ENCODE data around the gene ZDBF2.
"Not testable (repeated sequence)": the region's sequence is repeated elsewhere in the genome, so short reads cannot be mapped to it uniquely, and the experiment has no call there.

The ZDBF2 gene

DNA sequence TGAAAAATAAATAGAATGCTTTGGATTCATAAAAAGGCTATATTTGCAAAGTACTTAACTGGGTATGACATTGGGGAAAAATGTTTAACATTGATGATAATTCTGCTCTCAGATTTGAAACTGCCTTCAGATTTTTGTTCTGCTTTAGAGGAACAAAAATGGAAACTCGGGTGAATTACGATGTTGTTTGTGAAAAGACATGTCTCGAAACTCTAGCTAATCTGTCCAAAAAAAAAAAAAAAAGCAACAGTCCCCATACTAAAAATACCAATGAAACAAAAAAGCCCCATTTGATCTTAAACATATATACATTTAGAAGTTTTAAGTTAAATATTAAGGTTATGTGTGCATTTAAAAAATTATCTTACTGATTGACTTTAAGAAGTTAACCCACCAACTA is 3.0 kb downstream of the ZDBF2 start:
- TF ChIP-seq, protein P1, sequence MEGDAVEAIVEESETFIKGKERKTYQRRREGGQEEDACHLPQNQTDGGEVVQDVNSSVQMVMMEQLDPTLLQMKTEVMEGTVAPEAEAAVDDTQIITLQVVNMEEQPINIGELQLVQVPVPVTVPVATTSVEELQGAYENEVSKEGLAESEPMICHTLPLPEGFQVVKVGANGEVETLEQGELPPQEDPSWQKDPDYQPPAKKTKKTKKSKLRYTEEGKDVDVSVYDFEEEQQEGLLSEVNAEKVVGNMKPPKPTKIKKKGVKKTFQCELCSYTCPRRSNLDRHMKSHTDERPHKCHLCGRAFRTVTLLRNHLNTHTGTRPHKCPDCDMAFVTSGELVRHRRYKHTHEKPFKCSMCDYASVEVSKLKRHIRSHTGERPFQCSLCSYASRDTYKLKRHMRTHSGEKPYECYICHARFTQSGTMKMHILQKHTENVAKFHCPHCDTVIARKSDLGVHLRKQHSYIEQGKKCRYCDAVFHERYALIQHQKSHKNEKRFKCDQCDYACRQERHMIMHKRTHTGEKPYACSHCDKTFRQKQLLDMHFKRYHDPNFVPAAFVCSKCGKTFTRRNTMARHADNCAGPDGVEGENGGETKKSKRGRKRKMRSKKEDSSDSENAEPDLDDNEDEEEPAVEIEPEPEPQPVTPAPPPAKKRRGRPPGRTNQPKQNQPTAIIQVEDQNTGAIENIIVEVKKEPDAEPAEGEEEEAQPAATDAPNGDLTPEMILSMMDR (IDR thresholded peaks at IDR 0.05; ENCODE audit: poor library complexity, severe bottlenecking) = no peak
- H3K4me1 ChIP-seq (ENCODE audit: insufficient read depth, poor library complexity, severe bottlenecking) = peaks cover 3% of the 10 kb centered on the region
- no peaks in the 10 kb centered on the region for H3K9me3 ChIP-seq (ENCODE audit: severe bottlenecking)
- DNase-seq (ENCODE audit: low spot score) (no peak), ATAC-seq (ENCODE audit: low read depth) (no peak)
- H3K4me3 ChIP-seq (ENCODE audit: severe bottlenecking) = no peak overlapping the region
- no peak overlapping the region for H3K27ac ChIP-seq (ENCODE audit: poor library complexity, severe bottlenecking)
- H3K36me3 ChIP-seq (ENCODE audit: low read depth) = peaks cover 14% of the 10 kb centered on the region
- H3K27me3 ChIP-seq (ENCODE audit: insufficient read depth, poor library complexity, severe bottlenecking) = peaks cover 58% of the 10 kb centered on the region

DNA sequence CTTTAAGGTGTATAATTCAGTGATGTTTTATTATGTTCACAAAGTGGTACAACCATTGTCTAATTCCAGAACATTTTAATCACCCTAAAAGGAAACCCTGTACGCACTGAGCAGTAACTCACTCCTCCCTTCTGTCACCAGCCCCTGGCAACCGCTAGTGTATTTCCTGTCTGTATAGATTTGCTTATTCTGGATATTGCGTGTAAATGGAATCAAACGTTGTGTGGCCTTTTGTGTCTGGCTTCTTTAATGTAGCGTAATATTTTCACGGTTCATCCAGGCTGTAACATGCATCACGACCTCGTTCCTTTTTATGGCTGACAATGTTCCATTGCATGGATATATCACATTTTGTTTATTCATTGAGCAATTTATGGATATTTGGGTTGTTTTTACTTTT is 8.3 kb downstream of the ZDBF2 start:
- ATAC-seq (ENCODE audit: low read depth) (no peak), DNase-seq (ENCODE audit: low spot score) (no peak)
- Histone ChIP-seq H3K4me1 (ENCODE audit: insufficient read depth, poor library complexity, severe bottlenecking) (no peaks in the 10 kb centered on the region), H3K27me3 (ENCODE audit: insufficient read depth, poor library complexity, severe bottlenecking) (peaks cover 10% of the 10 kb centered on the region), H3K27ac (ENCODE audit: poor library complexity, severe bottlenecking) (no peak overlapping the region), H3K4me3 (ENCODE audit: severe bottlenecking) (no peak overlapping the region), H3K9me3 (ENCODE audit: severe bottlenecking) (no peaks in the 10 kb centered on the region), H3K36me3 (ENCODE audit: low read depth) (peaks cover 14% of the 10 kb centered on the region)
- TF ChIP-seq, protein P1 (IDR thresholded peaks at IDR 0.05; ENCODE audit: poor library complexity, severe bottlenecking) = no peak

DNA sequence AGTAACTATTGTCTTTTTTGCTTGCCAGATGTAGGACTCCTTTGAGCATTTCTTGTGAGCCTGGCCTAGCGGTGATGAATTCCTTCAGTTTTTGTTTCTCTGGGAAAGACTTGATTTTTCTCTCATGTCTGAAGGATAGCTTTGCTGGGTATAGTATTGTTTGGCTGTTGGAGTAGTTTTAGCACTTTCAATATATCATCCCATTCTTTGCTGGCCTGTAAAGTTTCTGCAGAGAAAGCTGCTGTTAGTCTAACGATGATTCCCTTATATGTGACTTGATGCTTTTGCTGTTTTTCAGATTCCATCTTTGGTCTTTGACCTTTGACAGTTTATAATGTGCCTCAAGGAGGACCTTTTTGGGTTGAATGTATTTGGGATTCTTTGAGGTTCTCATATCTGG is 12.7 kb downstream of the ZDBF2 start:
- no peak for ATAC-seq (ENCODE audit: low read depth)
- no peaks in the 10 kb centered on the region for H3K9me3 ChIP-seq (ENCODE audit: severe bottlenecking)
- H3K36me3 ChIP-seq (ENCODE audit: low read depth) = peaks cover 5% of the 10 kb centered on the region; the same call in 1 of the 2 replicates
- DNase-seq (ENCODE audit: low spot score) = no peak
- H3K27me3 ChIP-seq (ENCODE audit: insufficient read depth, poor library complexity, severe bottlenecking) = no peaks in the 10 kb centered on the region
- no peak overlapping the region for H3K27ac ChIP-seq (ENCODE audit: poor library complexity, severe bottlenecking)
- no peak overlapping the region for H3K4me3 ChIP-seq (ENCODE audit: severe bottlenecking)
- no peaks in the 10 kb centered on the region for H3K4me1 ChIP-seq (ENCODE audit: insufficient read depth, poor library complexity, severe bottlenecking)
- TF ChIP-seq, protein P1 (IDR thresholded peaks at IDR 0.05; ENCODE audit: poor library complexity, severe bottlenecking) = no peak

DNA sequence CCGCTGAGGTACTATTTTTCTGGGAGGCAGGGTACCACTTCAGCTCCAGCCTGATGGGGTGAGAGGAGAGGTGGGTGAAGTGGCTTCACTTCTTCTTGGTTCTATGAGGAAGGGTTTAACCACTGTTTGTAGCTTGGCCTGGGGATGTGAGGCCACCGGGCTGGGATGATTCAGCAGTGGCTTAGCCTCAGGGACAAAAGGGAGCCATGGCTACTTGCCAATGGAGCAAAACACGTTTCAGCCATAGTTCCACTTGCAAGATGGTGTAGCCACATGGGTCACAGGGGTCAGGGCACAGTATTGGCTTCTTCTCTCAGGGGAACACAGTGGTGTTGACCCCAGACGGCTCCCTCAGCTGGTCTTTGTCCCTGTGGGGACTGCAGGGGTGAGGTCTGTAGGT is 14.9 kb downstream of the ZDBF2 start:
- TF ChIP-seq, protein P1 (IDR thresholded peaks at IDR 0.05; ENCODE audit: poor library complexity, severe bottlenecking) = no peak
- DNase-seq (ENCODE audit: low spot score) (no peak), ATAC-seq (ENCODE audit: low read depth) (no peak)
- Histone ChIP-seq H3K9me3 (ENCODE audit: severe bottlenecking) (no peaks in the 10 kb centered on the region), H3K36me3 (ENCODE audit: low read depth) (peaks cover 3% of the 10 kb centered on the region; the same call in 1 of the 2 replicates), H3K4me3 (ENCODE audit: severe bottlenecking) (no peak overlapping the region), H3K27me3 (ENCODE audit: insufficient read depth, poor library complexity, severe bottlenecking) (no peaks in the 10 kb centered on the region), H3K27ac (ENCODE audit: poor library complexity, severe bottlenecking) (no peak overlapping the region), H3K4me1 (ENCODE audit: insufficient read depth, poor library complexity, severe bottlenecking) (no peaks in the 10 kb centered on the region)

DNA sequence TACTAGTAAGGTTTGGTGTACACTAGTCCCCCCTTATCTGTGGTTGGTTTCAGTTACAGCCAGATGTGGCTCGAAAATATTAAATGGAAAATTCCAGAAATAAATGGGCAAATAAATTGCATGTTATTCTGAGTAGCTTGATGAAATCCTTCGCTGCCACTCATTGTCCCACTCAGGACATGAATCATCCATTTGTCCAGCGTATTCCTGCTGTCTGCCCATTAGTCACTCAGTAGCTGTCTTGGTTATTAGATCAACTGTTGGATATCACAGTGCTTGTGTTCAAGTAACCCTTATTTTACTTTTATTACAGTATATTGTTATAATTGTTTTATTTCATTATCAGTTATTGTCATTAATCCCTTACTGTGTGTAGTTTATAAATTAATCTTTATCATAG is 21.7 kb downstream of the ZDBF2 start:
- no peaks in the 10 kb centered on the region for H3K9me3 ChIP-seq (ENCODE audit: severe bottlenecking)
- H3K36me3 ChIP-seq (ENCODE audit: low read depth) = peaks cover 14% of the 10 kb centered on the region
- DNase-seq (ENCODE audit: low spot score) = no peak
- no peaks in the 10 kb centered on the region for H3K27me3 ChIP-seq (ENCODE audit: insufficient read depth, poor library complexity, severe bottlenecking)
- peak overlapping the region; percentile 12 for H3K27ac ChIP-seq (ENCODE audit: poor library complexity, severe bottlenecking)
- ATAC-seq (ENCODE audit: low read depth) = peak; percentile 97
- peaks cover 11% of the 10 kb centered on the region for H3K4me1 ChIP-seq (ENCODE audit: insufficient read depth, poor library complexity, severe bottlenecking)
- TF ChIP-seq, protein P1 (IDR thresholded peaks at IDR 0.05; ENCODE audit: poor library complexity, severe bottlenecking) = no peak
- no peak overlapping the region for H3K4me3 ChIP-seq (ENCODE audit: severe bottlenecking)

DNA sequence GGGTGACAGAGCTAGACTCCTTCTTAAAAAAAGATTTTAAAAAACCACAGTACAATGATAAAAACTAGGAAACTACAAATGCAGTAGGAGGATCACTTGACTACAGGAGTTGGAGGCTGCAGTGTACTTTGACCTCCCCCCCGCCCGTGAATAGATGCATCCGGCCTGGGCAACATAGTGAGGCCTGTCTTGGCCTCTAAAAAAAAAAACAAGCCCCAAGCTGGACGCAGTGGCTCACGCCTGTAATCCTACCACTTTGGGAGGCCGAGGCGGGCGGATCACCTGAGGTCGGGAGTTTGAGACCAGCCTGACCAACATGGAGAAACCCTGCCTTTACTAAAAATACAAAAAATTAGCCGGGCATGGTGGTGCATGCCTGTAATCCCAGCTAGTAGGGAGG is 25.1 kb downstream of the ZDBF2 start:
- Histone ChIP-seq H3K36me3 (ENCODE audit: low read depth) (peaks cover 14% of the 10 kb centered on the region), H3K4me1 (ENCODE audit: insufficient read depth, poor library complexity, severe bottlenecking) (peaks cover 11% of the 10 kb centered on the region)
- not testable (repeated sequence) for ATAC-seq (ENCODE audit: low read depth); H3K4me3 ChIP-seq (ENCODE audit: severe bottlenecking); H3K27me3 ChIP-seq (ENCODE audit: insufficient read depth, poor library complexity, severe bottlenecking); DNase-seq (ENCODE audit: low spot score); H3K9me3 ChIP-seq (ENCODE audit: severe bottlenecking); H3K27ac ChIP-seq (ENCODE audit: poor library complexity, severe bottlenecking)
